ENCODE results near the gene PTGER3.
"Not testable (repeated sequence)": the region's sequence is repeated elsewhere in the genome, so short reads cannot be mapped to it uniquely, and the experiment has no call there.

PTGER3 gene

GRCh38 chr1:70947835-70948234 lies 99.8 kb downstream of the PTGER3 start:
- no peak for DNase-seq (ENCODE audit: low read depth)

GRCh38 chr1:70945676-70946075 lies 101.9 kb downstream of the PTGER3 start:
- no peak for DNase-seq (ENCODE audit: low read depth)

- no peak for DNase-seq (ENCODE audit: low read depth)
Measured at GRCh38 chr1:70945251-70945650, 102.4 kb downstream of the PTGER3 start.

GRCh38 chr1:70941563-70941962 lies 106.1 kb downstream of the PTGER3 start:
- DNase-seq (ENCODE audit: low read depth) = no peak

GRCh38 chr1:70940398-70940797 lies 107.2 kb downstream of the PTGER3 start:
- DNase-seq (ENCODE audit: low read depth) = not testable (repeated sequence)

DNA sequence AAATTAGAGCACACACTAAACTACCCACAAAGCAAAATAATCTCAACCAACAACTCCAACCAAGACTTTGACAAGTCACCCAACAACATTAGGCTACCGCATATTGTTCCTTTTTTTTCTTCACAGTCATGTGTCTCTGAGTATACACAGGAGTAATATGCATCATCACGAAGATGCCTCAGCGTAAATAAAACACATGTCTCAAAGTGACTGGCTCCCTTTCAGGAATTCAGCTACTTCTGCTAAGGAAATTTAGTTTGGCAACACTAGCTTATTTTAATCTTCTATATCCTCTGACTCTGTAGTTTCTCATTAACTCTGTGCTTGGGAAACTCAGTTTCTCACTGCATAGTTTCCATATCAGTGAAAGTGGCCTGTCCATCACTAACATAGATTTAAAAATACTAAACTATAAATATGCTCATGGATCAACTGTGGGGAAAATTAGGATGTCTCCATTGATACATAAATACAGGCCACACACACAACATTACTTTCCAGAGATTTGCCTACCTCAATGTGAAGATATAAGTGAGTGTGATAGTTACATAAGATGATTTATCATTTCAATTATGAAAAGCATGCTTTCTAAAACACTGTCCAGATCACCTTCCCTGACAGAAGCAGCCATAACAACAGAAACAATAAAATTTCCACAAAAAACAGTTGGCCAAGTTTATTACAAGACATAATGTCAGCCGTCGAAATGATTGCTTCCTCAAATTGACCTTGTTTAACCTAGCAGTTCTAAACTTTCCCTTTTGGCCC lies 113.2 kb downstream of the PTGER3 start:
- no peak for DNase-seq (ENCODE audit: low read depth)

DNA sequence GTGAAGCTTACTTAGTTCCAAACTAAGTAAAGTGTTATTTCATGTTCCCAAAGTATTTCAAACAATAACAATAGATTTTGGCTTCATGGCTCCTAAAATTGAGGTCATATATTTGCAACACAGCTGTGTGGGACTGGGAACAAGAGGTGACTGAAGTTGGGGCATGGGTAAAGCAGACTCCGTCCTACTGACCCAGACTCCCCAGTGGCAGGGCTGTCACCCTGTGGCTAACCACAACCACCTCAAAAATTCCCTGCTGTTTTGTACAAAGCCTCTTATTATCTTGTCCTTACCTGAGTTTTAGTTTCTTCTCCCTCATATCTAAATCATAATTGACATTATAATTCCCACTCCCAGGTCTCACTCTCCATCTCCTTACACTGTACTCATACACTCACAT lies 117.6 kb downstream of the PTGER3 start:
- no peak for DNase-seq (ENCODE audit: low read depth)

DNA sequence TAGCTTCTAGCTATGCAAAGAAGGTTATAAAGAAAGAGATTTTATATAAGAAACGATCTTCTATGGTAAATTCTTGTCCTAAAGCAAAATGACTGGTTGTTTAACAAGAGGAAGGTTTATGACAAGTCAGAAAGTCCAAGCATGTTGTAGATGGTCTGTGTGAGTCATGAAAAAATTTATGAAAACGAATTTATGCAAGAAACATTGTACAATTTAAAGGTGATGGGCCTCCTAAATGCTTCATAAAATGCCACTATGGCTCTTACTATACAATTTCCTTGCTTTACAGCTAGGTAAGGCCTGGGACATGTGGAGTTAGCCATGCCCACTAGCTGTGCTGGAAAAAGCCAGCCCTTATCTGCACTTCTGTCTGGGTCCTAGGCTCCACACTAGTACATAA lies 125.4 kb downstream of the PTGER3 start:
- DNase-seq (ENCODE audit: low read depth) = no peak
